ENCODE data around the gene RYR2.

Gene RYR2

DNA sequence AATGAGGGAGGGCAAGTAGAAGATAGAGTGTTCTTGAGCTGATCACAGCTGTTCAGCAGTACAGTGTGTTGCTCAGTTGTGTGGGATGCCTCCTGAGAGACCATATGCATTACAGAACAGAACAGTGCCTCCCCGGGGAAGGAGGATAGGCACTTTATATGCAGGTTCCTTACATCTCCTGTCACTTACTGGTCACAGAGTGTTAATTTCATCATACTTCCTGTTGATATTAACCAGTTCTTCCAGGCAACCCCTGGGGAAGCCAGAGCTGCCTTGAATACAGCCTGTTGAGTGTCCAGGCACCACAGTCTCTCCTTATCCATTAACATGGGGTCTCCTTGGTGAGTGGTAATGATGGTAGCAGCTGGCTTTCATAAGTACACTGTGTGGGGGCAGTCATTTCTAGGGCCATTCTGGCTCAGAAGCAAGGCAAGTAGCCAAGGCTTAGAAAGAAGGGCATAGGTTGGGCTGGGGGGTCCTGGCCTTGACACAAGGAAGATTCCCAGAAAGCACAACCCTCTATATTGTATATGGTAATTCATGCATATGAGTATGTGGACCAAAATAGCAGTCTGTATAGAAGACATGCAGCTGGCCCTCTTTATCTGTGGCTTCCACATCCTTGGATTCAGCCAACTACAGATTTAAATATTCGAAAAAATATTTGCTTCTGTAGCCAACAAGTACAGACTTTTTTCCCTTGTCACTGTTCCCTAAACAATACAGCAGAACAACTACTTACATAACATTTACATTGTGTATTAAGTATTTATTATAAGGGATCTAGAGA is 706.4 kb downstream of the RYR2 start:
- TF ChIP-seq, protein P1, sequence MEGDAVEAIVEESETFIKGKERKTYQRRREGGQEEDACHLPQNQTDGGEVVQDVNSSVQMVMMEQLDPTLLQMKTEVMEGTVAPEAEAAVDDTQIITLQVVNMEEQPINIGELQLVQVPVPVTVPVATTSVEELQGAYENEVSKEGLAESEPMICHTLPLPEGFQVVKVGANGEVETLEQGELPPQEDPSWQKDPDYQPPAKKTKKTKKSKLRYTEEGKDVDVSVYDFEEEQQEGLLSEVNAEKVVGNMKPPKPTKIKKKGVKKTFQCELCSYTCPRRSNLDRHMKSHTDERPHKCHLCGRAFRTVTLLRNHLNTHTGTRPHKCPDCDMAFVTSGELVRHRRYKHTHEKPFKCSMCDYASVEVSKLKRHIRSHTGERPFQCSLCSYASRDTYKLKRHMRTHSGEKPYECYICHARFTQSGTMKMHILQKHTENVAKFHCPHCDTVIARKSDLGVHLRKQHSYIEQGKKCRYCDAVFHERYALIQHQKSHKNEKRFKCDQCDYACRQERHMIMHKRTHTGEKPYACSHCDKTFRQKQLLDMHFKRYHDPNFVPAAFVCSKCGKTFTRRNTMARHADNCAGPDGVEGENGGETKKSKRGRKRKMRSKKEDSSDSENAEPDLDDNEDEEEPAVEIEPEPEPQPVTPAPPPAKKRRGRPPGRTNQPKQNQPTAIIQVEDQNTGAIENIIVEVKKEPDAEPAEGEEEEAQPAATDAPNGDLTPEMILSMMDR (IDR thresholded peaks at IDR 0.05; ENCODE audit: low read depth, low read length) = no peak
- H3K4me3 ChIP-seq (ENCODE audit: low read depth, low read length) = no peak overlapping the region

DNA sequence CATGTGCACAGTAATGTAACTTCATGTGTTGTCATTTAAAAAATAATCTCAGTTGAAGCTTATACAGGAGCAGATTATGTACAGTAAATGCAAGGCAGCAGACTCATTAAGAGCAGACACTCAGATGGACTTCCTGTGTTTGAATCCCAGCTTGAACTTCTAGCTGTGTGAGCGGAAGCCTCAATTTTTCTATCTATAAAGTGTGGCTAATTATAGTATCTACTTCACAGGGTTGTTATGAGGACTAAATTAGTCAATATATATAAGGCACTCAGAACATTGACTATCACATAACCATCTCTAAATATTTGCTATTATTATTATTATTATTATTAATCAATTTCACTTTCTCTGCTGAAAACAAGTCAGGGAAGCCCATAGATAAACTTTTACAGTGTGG is 707.1 kb downstream of the RYR2 start:
- TF ChIP-seq, protein P1 (IDR thresholded peaks at IDR 0.05; ENCODE audit: low read depth, low read length) = no peak
- no peak overlapping the region for H3K4me3 ChIP-seq (ENCODE audit: low read depth, low read length)

DNA sequence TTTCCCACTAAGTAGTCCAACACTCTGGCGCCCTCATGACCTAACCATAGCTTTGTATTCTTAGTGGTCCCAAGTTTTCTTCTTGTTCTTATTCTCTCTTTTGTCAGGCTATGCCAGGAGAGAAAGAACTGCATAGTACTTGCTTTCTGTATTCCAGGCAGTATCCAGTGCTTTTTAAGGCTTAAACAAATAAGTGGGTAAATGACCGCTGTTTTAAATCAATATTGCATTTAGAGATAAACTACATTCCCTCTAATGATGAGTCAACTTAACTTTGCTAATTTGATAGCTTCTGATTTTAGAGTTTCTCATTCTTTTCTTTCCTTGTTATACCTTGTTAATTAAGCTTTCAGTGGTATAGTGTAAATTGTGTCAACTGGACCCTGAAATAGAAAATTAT is 709.1 kb downstream of the RYR2 start:
- H3K4me3 ChIP-seq (ENCODE audit: low read depth, low read length) = no peak overlapping the region
- TF ChIP-seq, protein P1 (IDR thresholded peaks at IDR 0.05; ENCODE audit: low read depth, low read length) = no peak

DNA sequence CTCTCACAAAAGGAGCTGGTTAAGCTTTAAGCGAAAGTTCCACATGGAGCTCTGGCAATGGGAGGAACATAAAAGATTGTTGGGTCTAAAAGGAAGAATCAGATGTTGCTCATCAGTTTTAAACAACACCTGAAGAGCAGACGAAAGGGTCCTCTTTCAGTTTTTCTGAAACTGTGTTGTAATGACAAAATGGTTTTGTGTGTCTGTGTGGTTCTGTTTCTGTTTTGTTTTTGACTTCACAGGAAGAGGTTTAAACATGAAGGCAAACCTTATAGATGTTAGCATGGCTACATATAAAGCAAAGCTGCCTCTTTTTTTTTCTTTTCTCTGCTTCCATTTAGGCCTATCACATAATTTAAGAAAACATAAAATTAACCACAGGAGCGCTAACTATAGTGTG is 712.6 kb downstream of the RYR2 start:
- TF ChIP-seq, protein P1 (IDR thresholded peaks at IDR 0.05; ENCODE audit: low read depth, low read length) = no peak
- H3K4me3 ChIP-seq (ENCODE audit: low read depth, low read length) = no peak overlapping the region

DNA sequence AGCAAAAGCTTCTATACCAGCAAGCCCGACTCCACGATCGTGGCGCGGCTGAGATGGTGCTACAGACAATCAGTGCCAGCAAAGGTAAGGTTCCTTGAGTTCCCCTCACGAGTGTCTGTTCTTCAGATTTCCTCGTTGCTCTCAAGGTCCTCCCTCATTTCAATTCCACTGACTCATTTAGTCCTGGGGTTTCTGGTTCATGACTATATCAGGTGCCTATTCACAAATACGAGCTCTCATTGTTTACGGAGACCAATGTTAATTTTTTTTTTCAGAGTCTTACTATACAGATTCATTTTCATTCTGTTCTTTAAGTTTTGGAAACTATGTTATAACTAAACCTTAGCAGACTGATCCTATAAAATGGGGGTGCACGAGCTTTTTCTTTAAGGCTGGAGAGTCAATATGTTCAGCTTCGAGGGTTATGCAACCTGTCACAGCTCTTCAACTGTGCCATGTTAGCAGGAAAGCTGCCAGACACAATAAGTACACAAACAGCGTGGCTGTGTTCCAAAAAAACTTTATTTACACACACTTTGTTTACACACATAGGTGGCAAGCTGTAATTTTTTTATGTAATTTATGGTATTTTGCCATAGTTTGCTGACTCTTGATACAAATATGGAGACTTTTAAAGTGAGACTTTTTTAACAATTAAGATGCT is 714.5 kb downstream of the RYR2 start:
- TF ChIP-seq, protein P1 (IDR thresholded peaks at IDR 0.05; ENCODE audit: low read depth, low read length) = no peak
- no peak overlapping the region for H3K4me3 ChIP-seq (ENCODE audit: low read depth, low read length)

DNA sequence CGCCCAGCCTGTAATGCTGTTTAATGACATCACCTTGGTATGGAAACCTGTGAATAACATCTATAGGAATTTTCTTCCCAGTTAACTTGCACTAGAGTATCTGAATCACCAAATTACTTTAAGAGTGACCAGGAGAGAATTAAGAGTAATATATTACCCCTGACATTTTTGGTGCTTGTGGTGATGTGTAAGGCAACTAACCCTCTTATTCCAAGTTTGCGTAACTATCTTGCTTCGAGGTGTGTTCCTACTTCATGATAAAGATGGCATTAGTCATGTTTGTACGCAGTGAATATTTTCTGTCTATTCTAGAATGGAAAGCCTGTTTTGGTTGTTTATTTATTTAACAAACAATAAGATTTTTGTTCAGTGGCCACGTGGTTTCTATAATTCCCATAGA is 717.4 kb downstream of the RYR2 start:
- H3K4me3 ChIP-seq (ENCODE audit: low read depth, low read length) = no peak overlapping the region
- TF ChIP-seq, protein P1 (IDR thresholded peaks at IDR 0.05; ENCODE audit: low read depth, low read length) = no peak

DNA sequence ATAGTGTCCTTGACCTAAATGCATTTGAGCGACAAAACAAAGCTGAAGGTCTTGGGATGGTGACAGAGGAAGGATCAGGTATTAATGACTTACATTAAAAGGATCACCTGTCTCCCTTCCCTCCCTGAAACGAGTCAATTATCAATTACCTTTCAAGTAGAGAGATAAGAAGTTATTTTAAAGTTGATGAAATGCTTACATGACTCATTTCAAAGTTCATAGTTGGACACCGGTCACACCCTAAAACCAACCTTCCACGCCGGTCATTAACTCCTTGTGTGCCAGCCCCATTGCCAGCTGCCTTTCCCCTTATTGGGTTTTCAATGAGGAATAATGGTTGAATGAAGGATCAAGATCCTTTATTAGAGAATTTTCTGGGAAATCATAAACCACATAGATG is 719.0 kb downstream of the RYR2 start:
- TF ChIP-seq, protein P1 (IDR thresholded peaks at IDR 0.05; ENCODE audit: low read depth, low read length) = no peak
- H3K4me3 ChIP-seq (ENCODE audit: low read depth, low read length) = no peak overlapping the region
